Neural progenitor cell (in vitro differentiated cells): ENCODE data around the gene LMX1B. TPM values are rescaled to one million over a fixed set of nuclear protein-coding genes. Genes with fewer than 3 reads are reported as not detected.

ENCODE experiments used
- DNase-seq: peaks from one replicate; pipeline ENCODE4 v3.0.0-alpha.2; 2016; ENCODE audit warnings: low spot score
- H2AFZ ChIP-seq: fragments of 200-600 bp; sonication (generic); replicated peaks from 2 replicates; pipeline ENCODE4 v1.6.1; 2016; ENCODE audit warnings: antibody characterized with exemption
- H3F3A ChIP-seq: fragments of 200-600 bp; sonication (generic); 2 replicates; pipeline ENCODE4 v1.6.1; 2016; ENCODE audit warnings: antibody characterized with exemption, low read depth
- H3K27ac ChIP-seq: fragments of 200-600 bp; sonication (generic); 2 replicates; pipeline ENCODE4 v1.5.1; 2016; ENCODE audit warnings: mild to moderate bottlenecking
- H3K27me3 ChIP-seq: fragments of 200-600 bp; sonication (generic); 2 replicates; pipeline ENCODE4 v1.6.1; 2016; ENCODE audit warnings: mild to moderate bottlenecking, moderate library complexity
- H3K36me3 ChIP-seq: fragments of 200-600 bp; sonication (generic); 2 replicates; pipeline ENCODE4 v1.5.1; 2016
- H3K4me1 ChIP-seq: fragments of 200-600 bp; sonication (generic); 2 replicates; pipeline ENCODE4 v1.6.1; 2016; ENCODE audit warnings: mixed run types
- H3K4me2 ChIP-seq: fragments of 200-600 bp; sonication (generic); 2 replicates; pipeline ENCODE4 v1.6.1; 2016
- H3K4me3 ChIP-seq: fragments of 200-600 bp; sonication (generic); 2 replicates; pipeline ENCODE4 v1.5.1; 2016
- H3K79me2 ChIP-seq: fragments of 200-600 bp; sonication (generic); 2 replicates; pipeline ENCODE4 v1.6.1; 2016; ENCODE audit warnings: low read depth
- H3K9ac ChIP-seq: fragments of 200-600 bp; sonication (generic); 2 replicates; pipeline ENCODE4 v1.6.1; 2016
- H3K9me3 ChIP-seq: fragments of 200-600 bp; sonication (generic); 2 replicates; pipeline ENCODE4 v1.5.1; 2016; ENCODE audit warnings: low read depth
- H4K20me1 ChIP-seq: fragments of 200-600 bp; sonication (generic); 2 replicates; pipeline ENCODE4 v1.6.1; 2016; ENCODE audit warnings: low read depth
- H3K27ac Mint-ChIP-seq: 3 replicates; pipeline ENCODE4 v1.8.0; 2021; ENCODE audit warnings: mixed read lengths
- H3K27me3 Mint-ChIP-seq: 2 replicates; pipeline ENCODE4 v1.8.0; 2022; ENCODE audit warnings: low read depth, mild to moderate bottlenecking, inconsistent platforms, moderate library complexity, mixed read lengths; ENCODE audit not compliant: insufficient read depth
- H3K36me3 Mint-ChIP-seq: 3 replicates; pipeline ENCODE4 v1.8.0; 2021; ENCODE audit warnings: mixed read lengths
- H3K4me1 Mint-ChIP-seq: 3 replicates; pipeline ENCODE4 v1.8.0; 2021; ENCODE audit warnings: mixed read lengths
- H3K4me3 Mint-ChIP-seq: 3 replicates; pipeline ENCODE4 v1.8.0; 2021; ENCODE audit warnings: mild to moderate bottlenecking, moderate library complexity, mixed read lengths
- H3K9me3 Mint-ChIP-seq: 3 replicates; pipeline ENCODE4 v1.8.0; 2020; ENCODE audit warnings: mixed read lengths
- EZH2 ChIP-seq: fragments of 200-600 bp; sonication (generic); IDR thresholded peaks from 2 replicates; pipeline ENCODE4 v1.6.1; 2017; ENCODE audit warnings: antibody characterized with exemption, mild to moderate bottlenecking, moderate library complexity
- EZH2phosphoT487 ChIP-seq: fragments of 200-600 bp; sonication (generic); IDR thresholded peaks from 2 replicates; pipeline ENCODE4 v1.6.1; 2017; ENCODE audit warnings: antibody characterized with exemption
- total RNA-seq: library from RNA; depleted of rRNA; stranded (reverse); fragments of >200 nt; gene quantifications from 2 replicates; pipeline ENCODE4 v1.2.3, GENCODE V29; 2015; ENCODE audit warnings: low replicate concordance
- TF ChIP-seq, protein P1 (sequence below): fragments of 200-600 bp; sonication (generic); IDR thresholded peaks from 2 replicates; pipeline ENCODE4 v1.5.1; 2017; ENCODE audit warnings: antibody characterized with exemption, mild to moderate bottlenecking

Gene LMX1B
- total RNA-seq, 1 donor from 2014 or later = 0.19 TPM

DNA sequence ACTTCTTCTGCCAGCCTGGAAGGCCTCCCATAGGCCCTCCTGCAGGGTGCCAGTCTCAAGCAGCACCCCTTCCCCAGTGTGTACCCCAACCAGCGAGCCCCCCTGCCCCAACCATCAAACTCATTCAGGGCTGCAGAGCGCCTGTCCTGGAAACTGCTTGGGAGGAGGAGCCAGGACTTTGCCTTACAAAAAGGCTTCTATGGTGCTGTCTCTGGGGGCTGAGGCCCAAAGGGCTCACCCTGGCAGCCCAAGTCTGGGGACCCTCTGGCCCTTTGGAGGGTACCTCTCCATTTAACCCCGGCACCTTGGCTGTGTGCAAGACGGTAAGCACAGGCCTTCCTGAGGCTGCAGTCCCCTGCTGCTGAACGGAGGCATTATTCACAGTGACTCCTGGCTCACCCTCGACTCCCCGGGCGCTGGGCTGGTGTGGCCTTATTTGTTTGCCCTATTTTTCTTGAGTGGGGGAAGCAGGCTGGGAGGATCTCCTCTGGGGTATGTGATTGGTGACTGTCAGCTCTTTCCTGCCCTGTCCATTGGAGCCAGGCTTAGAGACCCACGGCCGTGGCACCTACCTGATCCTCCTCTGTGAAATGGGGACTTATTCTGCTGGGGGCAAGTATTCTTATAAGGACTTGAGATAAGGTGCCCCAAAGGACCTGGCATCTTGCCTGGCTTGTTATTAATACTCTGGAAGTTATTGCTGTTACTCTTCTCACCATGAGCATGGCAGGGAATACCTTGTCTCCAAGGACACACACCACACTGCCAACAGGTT, 5.8 kb downstream of the LMX1B start:
- peaks cover 48% of the 10 kb centered on the region for H3F3A ChIP-seq
- peaks cover 52% of the 10 kb centered on the region for H3K4me1 ChIP-seq
- H3K4me3 ChIP-seq = no peak overlapping the region
- H3K9me3 ChIP-seq = no peaks in the 10 kb centered on the region
- peaks cover 100% of the 10 kb centered on the region for H3K27me3 ChIP-seq
- H2AFZ ChIP-seq = no peak overlapping the region
- H3K4me2 ChIP-seq = no peak overlapping the region
- H3K4me1 Mint-ChIP-seq = peaks cover 81% of the 10 kb centered on the region
- H3K9ac ChIP-seq = no peak overlapping the region
- H3K27ac ChIP-seq = no peak overlapping the region
- peaks cover 98% of the 10 kb centered on the region for H4K20me1 ChIP-seq
- H3K36me3 ChIP-seq = no peaks in the 10 kb centered on the region
- H3K9me3 Mint-ChIP-seq = no peaks in the 10 kb centered on the region
- H3K27me3 Mint-ChIP-seq = peaks cover 79% of the 10 kb centered on the region
- H3K4me3 Mint-ChIP-seq = peak overlapping the region; percentile 75
- H3K27ac Mint-ChIP-seq = no peak overlapping the region
- DNase-seq = no peak
- H3K36me3 Mint-ChIP-seq = peaks cover 3% of the 10 kb centered on the region
- H3K79me2 ChIP-seq = no peaks in the 10 kb centered on the region
- TF ChIP-seq EZH2 (no peak), EZH2phosphoT487 (peak; percentile 5)
- TF ChIP-seq, protein P1, sequence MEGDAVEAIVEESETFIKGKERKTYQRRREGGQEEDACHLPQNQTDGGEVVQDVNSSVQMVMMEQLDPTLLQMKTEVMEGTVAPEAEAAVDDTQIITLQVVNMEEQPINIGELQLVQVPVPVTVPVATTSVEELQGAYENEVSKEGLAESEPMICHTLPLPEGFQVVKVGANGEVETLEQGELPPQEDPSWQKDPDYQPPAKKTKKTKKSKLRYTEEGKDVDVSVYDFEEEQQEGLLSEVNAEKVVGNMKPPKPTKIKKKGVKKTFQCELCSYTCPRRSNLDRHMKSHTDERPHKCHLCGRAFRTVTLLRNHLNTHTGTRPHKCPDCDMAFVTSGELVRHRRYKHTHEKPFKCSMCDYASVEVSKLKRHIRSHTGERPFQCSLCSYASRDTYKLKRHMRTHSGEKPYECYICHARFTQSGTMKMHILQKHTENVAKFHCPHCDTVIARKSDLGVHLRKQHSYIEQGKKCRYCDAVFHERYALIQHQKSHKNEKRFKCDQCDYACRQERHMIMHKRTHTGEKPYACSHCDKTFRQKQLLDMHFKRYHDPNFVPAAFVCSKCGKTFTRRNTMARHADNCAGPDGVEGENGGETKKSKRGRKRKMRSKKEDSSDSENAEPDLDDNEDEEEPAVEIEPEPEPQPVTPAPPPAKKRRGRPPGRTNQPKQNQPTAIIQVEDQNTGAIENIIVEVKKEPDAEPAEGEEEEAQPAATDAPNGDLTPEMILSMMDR = no peak

DNA sequence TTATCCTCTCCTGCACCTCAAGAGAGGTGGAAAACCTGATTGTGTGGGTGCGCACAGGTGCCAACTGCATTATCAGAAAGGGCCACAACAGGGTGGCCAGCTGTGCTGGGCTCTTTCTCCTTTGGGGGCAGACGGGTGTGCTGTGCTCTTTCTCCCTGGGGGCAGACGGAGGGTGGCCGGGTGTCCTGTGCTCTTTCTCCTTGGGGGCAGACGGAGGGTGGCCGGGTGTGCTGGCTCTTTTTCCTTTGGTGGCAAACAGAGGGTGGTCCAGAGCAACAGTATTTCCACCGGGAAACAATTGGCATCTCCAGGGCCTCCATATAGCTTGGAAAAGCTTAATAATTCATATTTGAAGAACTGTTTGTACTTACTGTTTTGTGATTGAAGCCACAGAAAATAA, 6.8 kb downstream of the LMX1B start:
- Histone ChIP-seq H3K4me2 (no peak overlapping the region), H4K20me1 (peaks cover 100% of the 10 kb centered on the region), H3K27ac (no peak overlapping the region), H3K27me3 (peaks cover 100% of the 10 kb centered on the region), H3F3A (peaks cover 55% of the 10 kb centered on the region), H3K36me3 (no peaks in the 10 kb centered on the region), H3K79me2 (no peaks in the 10 kb centered on the region), H3K9ac (no peak overlapping the region), H2AFZ (no peak overlapping the region), H3K4me1 (peaks cover 58% of the 10 kb centered on the region), H3K9me3 (no peaks in the 10 kb centered on the region), H3K4me3 (no peak overlapping the region)
- H3K9me3 Mint-ChIP-seq = no peaks in the 10 kb centered on the region
- peaks cover 83% of the 10 kb centered on the region for H3K4me1 Mint-ChIP-seq
- H3K4me3 Mint-ChIP-seq = peak overlapping the region; percentile 31
- TF ChIP-seq, protein P1 = no peak
- TF ChIP-seq EZH2phosphoT487 (peak; percentile 3), EZH2 (peak; percentile 69)
- peaks cover 80% of the 10 kb centered on the region for H3K27me3 Mint-ChIP-seq
- DNase-seq = no peak
- no peak overlapping the region for H3K27ac Mint-ChIP-seq
- H3K36me3 Mint-ChIP-seq = peaks cover 3% of the 10 kb centered on the region

DNA sequence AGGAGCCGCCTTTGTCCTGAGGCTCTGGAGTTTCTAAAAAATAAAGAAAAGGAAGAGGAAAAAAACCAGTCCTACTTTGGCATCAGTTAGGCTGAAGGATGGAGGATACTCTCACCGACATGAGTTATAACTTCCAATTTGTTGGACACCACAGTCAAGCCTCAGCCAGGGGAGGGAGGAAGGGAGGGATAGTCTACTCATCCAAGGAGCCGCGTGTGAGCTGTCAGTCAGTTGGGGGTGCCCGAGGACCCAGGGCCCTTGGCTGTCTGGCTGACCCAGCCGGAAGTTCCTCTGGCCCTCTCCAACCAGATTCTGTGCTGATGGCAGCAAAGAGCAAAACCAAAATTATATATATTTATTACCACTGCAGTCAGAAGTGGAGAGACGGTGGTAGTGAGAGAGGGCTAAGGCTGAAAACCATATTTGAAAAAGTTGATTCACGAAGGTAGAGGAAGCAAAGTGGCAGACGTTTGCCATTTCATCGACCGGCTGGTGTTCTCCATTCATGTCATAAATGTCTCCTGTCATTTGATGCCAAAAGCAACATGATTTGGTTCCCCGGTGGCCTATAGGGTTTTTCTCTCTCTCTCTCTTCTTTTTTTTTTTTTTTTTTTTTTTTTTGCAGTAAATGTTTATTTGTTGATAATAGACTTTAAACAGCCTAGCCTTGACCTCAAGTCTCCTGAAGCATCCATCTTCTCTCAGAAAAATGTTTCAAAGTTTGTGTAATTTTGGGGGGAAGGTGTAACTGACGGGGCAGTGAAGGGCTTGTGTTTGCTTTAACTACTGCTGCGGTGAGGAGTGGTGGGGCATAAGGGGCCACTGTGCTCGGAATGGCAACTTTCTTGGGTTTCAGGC, 7.6 kb downstream of the LMX1B start:
- Histone ChIP-seq H2AFZ (no peak overlapping the region), H3K4me1 (peaks cover 58% of the 10 kb centered on the region), H3K4me2 (no peak overlapping the region), H4K20me1 (peaks cover 100% of the 10 kb centered on the region), H3K9ac (no peak overlapping the region), H3F3A (peaks cover 55% of the 10 kb centered on the region), H3K4me3 (no peak overlapping the region), H3K79me2 (no peaks in the 10 kb centered on the region), H3K27me3 (peaks cover 100% of the 10 kb centered on the region), H3K36me3 (no peaks in the 10 kb centered on the region), H3K9me3 (no peaks in the 10 kb centered on the region), H3K27ac (no peak overlapping the region)
- Mint-ChIP-seq H3K36me3 (peaks cover 3% of the 10 kb centered on the region), H3K27ac (no peak overlapping the region), H3K27me3 (peaks cover 81% of the 10 kb centered on the region), H3K4me3 (peak overlapping the region; percentile 57), H3K9me3 (no peaks in the 10 kb centered on the region), H3K4me1 (peaks cover 84% of the 10 kb centered on the region)
- DNase-seq = no peak
- TF ChIP-seq EZH2 = no peak
- TF ChIP-seq, protein P1 = no peak
- no peak for TF ChIP-seq EZH2phosphoT487
